ENCODE measurements around the gene AGBL4.

AGBL4 gene

DNA sequence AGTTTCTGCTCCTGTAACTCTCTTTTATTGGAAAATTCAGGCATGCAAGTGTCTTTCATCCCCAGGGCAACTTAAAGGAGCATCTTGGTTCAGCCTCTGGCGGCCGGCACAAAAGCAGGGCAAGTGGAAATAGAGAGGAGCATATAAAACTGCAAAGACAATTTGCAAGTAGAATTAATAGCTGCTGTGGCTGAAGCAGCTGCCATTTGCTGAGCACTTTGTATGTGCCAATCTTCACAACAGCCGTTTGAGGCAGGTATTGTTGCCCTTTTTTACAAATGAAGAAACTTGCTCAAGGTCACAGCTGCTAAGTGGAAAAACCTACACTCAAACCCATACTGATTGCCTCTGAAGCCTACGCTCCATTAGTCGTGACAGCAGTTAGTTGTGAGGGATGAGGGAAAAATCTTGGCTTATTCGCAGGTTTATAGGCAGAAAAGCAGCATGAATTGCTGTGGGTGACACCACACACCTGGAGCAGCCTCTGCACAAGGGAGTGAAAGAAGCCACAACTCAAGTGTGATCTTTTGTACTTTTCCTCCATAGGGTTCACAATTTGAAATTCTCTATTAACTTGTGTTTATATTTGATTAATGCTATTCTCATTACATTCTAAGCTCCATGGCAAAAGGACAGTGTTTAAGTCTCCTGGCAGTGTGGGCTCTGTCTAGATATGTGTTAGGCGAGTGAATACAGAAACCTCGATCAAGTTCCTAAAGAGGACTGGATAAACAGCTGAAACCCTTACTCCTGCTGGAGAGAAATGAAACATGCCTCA lies 1148.0 kb downstream of the AGBL4 start:
- no peak for DNase-seq

DNA sequence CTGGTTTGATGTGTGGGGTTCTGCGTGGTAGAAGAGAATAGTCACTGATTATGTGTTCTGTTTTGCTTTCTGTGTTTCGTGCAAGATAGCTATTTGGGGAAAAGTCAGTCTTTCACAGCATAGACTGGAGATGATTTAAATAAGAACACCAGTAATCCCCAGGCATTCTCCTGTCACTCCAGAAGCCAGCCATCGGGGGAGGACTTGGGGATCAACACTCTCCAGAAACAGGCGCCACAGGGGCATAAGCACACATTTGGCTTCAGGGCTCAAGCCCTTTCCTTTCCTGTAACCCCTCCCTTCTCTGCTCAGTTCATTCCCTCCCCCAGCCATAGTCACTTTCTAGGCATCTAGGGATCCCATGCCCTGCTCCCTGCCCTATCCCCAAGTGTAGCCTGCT lies 1149.8 kb downstream of the AGBL4 start:
- no peak for DNase-seq

DNA sequence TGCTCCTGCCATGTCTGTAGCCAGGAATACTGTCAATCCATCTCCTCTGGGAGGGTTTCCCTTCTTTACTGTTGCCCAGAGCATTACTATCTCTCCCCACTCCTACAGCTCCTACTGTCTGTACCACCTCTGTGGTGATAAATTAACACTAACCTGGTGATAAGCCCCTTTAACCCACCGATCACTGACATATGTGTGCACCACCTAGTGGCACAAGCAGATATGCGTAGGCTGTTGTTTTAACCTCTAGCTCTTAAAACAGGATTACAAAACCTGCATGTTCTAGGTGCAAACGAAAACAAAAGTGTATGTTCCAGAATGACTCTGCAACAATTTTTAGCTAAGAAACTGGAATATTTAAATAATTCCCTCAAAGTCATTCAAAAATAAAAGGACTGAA lies 1153.2 kb downstream of the AGBL4 start:
- DNase-seq, result no peak

DNA sequence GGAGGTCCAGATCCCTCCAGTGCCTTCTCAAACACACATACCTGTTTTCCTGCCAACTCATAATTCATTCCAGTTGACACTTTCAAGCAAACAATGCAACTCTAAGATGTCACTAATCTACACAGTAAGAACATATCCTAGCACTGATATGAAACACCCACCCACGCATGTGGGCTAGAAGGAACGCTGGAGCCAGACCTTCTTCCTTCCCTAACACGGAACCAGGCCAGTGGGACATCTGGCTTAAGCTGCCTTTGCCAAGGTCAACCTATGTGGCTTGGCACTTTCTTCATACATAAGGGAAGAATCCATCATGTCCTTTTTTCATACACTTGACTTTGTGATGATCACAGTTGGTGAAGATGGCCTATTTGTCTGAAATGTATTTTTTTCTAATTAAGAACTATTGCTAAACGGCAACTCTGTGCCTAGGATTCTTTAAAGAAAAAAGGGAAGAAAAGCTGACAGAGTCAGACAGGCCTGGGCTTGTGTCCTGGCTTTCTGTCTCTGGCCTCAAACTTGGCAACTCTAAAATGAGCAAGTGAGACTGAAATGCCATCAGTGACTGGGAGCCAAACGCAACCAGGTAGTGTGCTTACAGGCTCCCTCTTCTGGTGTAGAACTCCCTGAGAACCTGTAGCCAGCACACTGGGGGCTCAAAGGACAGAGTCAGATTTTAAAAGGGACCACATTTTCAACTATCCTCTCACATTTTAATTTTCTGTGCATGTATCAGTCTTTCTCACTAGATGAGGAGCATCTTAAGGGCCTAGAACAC lies 1154.4 kb downstream of the AGBL4 start:
- no peak for DNase-seq

DNA sequence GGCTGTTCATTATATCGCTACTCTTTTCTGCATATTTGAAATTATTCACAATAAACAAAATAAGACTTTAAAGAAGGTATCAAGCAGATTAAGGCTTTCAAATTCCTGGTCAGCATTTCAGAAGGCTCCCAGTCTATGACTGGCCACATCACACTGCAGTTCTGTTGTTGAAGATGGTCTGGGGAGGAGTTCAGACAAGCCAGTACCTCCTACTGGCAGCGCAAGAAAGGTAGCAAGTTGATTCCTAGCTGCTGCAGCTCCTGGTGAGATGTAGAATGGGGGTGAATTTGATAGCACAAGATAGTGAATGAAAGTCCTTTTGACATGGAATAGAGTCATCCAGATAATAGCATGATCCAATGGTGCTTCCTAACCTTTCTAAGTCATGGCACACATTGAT lies 1158.8 kb downstream of the AGBL4 start:
- DNase-seq, result no peak

DNA sequence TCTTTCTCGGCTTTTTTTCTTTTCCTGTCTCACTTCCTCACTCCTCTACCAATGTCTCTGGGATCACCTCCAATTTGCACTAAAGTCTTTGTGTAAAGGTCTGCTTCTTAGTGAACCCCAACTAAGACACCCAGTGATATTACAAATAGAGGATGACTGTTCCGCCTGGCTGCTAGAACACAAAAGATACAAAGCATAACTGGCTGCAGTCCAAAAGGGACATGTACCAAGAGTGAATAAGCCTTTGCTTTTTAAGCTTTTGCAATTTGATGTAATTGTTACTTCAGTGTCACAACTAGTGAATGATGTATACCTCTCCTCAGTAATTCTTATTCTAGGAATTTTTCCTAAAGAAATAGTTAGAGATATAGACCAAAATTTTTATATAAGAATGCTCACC lies 1164.3 kb downstream of the AGBL4 start:
- no peak for DNase-seq

DNA sequence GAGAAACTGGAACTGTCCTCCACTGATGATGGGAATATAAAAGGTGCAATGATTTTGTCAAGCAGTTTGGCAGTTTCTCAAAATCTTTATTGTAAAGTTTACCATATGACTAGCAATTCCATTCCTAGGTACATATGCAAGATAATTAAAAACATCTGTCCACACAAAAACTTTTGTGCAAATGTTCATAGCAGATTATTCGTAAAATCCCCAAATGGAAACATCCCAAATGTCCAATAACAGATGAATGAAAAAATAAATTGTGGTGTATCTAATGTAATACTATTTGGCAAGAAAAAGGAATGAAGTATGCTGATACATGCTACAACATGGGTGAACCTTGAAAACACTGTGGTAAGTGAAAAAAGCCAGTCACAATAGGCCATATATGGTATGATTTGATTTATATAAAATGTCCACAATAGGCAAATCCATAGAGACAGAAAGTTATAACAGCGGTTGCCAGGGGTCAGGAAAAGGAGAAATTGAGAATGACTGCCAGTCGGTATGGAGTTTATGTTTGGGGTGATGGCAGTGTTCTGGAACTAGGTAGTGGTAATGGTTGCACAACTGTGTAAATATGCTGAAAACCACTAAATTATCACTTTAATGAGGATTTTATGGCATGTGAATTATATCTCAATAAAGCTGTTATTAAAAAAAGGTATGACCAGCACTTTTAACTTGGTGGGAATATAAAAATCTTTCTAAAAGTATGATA lies 1165.4 kb downstream of the AGBL4 start:
- DNase-seq, result no peak

DNA sequence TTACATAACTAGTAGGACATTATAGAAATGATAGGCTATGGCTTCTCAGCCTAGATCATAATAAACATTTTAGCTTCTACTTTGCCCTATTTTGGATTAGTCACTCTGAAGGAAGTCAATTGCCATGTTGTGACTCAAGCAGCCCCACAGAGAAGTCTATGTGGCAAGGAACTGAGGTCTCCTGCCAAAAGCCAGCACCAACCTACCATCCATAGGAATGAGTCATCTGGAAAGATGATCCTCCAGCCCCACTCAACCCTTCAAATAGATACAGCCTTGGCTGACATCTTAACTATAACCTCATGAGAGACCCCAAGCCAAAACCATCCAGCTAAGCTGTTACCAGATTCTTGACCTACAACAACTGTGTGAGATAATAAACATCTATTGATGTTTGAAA lies 1170.7 kb downstream of the AGBL4 start:
- DNase-seq, result peak; percentile 56

DNA sequence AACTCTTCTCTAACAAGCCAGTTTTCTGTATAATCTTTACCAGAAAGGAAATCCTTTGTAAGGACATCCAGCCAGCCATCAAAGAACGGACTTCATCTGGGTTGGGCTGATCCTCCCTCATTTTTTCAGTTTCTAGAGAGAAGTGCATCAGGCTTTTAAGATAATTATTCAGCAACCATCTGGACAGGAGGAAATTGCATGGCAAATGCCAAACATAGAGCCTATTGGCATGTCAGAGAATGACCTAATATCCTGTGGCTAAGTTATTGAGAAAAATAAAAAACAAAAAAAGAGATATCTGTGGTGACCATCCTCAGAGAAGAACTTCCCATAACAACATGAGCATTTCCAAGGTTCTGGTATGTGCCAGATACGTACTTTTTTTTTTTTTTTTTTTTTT lies 1172.1 kb downstream of the AGBL4 start:
- peak; percentile 68 for DNase-seq

DNA sequence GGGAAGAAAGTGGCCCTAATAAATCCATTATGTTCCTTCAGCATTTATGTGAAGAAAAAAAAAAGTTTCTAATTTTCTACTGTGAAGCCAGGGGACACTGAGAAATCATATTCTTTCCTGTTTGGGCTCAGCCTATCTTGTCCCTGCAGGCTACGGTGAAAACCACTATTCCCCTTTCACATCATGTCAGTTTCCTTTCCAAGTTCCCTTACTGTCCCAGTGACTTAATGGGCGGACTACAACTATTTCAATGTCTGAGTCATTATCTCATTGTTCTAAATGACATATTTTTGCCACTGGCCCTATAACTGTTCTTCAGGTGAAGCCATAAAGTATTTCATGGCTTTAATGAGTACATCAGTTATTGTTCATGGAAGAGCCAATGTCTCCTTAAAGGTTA lies 1175.7 kb downstream of the AGBL4 start:
- peak; percentile 82 for DNase-seq

DNA sequence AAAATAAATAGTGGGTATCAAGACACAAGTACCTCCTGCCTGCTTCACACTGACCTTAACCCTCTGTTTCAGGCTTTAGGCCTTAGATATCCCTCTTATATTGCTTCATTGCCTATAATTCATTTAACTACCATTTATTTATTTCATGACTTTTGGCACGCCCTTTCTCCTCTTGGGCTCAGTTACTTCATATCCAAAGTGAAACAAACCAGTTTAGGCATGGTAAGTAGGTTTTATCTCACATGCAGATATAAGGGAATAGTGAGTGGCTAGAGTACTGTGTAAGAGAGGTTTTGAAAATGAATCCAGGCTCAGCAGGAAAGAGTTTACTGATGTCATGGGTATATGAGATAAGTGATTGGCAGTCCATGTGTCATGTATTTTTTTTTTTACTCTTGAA lies 1177.3 kb downstream of the AGBL4 start:
- peak; percentile 34 for DNase-seq

DNA sequence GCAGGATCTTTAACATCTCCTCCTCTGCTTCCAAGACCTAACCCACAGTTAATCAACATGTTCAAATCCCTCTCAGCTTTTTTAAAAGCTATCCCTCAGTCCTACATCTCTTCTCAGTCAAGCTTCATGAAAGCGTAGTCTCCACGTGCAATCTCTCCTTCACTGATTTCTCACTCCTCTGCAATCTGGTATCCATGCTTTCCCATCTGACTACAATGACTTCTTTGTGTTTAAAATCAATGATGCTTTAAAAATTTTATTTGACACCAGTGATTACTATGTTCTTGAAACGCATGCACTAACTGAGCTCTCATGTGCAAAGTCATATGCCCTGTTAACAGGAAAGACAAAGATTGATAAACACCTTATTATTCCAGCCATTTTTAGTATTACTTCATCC lies 1179.6 kb downstream of the AGBL4 start:
- no peak for DNase-seq

DNA sequence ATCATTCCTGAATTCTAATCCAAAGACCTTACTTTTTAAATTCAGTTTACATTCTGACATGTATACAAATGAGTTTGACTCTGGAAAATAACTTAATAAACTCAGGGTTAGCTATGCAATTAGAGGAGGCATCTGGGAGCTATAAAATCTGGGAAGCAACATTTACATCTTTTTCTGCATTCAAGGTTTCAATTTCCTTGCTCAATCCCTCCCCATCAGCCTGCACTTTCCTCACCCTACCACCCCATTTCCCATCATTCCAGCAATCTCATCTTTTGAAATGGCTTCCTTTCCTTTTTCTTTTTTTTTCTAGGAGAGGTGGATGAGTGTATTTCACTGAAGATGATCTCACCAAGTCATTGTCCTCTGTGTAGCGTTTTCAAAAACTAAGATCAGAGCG lies 1181.8 kb downstream of the AGBL4 start:
- DNase-seq, result no peak

DNA sequence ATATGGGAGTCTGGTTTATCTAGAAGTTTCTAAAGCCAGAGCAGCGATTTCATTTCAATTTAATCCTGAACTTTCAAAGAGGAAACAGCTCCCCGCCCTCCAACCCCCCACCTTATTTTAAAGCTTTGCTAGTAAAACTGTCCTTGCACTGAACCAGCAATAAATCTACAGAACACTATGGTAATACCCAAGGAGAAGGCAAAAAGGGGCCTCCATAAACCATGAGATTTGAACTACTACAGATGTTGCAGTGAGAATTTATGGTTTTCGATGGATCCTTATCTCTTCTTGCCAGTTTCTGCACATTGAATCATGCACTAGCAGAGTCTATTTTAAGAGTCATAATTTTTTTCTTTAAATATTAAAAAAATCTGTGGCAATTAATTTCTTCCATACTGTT lies 1182.3 kb downstream of the AGBL4 start:
- no peak for DNase-seq

DNA sequence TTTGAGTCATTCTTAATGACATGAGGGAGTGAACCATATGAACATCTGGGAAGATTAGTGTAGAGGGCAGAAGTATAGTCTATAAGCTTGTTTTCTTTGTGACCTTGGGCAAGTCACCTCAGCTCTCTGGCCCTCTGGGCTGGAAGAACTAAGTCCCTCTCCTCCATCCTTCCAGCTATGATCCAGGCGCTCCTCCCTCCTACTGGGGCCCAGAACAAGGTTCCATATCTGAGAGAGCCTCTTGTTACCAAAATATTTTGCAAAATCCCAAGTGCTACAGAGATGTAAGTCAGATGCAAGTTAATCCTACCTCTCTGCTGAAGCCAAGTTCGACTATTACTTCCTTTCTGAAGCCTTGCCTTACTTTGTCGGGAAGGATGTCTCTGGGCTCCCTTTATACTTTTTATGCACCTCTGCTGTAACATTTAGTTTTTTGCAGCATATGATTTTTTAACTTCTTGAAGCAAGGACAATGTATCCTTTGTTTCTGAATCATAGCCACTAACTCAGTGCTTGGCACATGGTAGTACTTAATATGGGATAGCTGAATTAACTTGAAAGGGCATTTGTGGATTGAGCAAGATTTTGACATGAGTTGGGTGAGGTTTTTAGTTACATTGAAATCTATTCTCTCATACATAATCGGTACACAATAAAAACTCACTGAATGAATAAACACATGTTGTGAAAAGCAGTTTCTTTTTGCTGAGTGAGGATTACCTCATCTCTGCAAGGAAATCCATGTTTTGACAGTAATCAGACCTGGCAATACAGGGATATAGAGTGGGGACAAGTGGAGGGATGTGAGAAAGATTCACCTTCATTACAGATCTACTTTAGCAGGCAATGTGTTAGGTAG lies 1192.4 kb downstream of the AGBL4 start:
- DNase-seq, result no peak

DNA sequence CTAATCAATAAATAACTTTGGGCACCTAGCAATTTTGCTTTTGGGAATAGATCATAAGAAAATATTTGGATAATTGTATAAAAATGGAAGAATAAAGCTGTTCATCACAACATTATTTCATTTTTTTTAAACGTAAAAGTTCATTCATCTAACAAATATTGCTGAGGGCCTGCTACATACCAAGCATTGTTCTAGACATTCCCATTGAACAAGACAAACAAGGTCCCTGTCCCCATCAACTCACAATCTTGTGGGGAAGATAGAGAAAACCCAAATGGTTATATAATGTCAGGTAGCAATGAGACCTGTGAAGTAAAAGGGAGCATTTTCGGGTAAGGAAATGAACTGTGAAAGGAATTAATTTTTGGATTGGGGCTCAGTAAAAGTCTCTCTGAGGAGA lies 1193.0 kb downstream of the AGBL4 start:
- no peak for DNase-seq

DNA sequence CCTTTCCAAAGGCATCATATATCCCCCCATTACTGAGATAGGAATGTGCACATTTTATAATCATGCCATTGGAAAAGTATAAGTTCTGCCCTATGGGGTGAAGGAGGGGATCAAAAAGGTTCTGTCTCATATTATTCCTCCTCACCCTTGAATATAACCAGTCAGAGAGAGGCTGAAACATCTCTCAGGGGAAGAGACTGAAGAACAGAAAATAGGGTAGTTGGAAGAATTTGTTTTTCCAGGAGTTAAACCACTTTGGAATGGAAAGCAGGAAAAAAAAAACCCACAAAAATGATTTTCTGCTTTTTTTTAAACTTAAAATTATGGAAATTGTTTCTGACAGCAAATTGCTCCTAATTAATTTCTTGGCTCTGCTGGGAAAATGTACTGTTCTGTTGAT lies 1194.3 kb downstream of the AGBL4 start:
- no peak for DNase-seq

DNA sequence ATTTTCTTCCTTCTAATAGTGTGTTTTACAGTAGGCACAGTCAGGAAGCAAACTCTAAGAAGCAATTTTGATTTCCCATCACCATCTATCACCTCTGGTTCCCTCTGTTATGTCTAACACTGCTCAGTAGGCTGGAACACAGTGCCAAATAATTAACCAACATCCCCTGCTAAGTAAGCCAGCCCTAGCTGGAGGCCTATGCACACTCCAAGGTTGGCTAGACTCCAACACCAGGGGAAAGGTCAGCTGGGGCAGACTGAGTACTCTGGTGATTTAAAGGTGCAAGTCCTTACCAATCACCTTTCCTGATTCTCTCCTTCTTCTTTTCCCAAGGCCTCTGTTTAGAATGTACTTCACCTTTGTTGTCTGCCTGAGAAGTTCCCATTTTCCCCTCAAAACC lies 1200.6 kb downstream of the AGBL4 start:
- no peak for DNase-seq

DNA sequence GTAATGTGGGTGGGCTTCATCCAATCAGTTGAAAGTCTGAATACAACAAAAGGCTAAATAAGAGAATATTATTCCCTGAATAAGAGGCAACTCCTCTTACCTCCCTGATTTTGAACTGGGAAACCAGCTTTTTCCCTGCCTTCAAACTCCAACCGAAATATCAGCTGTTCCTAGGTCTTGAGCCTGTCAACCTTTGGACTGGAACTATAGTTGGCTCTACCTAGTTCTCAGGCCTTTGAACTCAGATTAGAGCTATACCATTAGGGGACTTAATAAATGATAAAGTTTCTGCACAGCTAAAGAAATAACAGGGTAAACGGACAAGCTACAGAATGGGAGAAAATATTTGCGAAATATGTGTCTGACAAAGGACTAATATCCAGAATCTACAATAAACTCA lies 1203.3 kb downstream of the AGBL4 start:
- no peak for DNase-seq

DNA sequence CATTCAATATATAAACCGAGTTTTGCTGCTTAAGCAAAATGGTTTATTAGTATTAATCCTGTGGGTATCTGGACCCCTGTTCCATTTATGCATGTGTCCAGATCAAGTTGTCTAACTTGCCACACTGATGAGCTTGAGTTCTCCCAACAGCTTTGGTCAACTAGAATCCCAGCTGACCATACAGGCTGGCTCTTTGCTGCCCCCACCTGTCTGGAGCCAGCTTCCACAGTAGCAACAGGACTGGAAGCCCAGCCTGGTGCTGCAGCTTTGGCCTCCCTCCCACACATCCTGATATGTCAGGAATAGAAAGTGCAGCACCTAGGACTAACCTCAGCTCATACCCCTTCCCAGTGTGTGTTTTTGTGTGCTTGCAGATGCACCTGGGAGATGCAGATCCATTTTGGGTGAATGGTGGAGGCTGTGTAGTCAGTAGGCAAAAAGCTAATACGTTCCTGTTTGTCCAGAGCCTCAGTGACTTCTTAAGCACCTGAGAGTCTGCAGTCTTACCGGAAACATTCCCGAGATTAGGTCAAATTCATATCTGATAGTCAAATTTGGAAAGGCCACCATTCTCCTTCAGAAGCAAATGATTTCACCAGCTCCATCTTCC lies 1206.1 kb downstream of the AGBL4 start:
- DNase-seq, result peak; percentile 62

DNA sequence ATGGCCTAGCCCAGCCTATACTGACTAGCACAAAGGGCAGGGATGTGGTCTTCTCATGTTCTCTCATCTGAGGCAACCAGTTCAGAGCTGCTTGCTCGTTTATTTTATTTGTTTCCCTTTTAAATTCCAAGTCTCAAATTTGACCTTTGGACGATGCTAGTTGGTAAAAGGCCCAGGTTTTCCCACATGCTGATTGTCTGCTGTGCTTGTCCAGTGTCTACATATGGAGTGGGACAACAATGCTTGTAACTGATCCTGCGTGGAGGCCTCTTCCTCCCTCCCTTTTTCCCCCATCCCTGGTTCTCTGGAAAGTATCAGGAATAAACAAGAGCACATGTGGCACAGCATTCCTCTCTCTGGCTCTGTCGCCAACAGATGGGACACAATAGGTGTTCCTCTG lies 1213.0 kb downstream of the AGBL4 start:
- no peak for DNase-seq

DNA sequence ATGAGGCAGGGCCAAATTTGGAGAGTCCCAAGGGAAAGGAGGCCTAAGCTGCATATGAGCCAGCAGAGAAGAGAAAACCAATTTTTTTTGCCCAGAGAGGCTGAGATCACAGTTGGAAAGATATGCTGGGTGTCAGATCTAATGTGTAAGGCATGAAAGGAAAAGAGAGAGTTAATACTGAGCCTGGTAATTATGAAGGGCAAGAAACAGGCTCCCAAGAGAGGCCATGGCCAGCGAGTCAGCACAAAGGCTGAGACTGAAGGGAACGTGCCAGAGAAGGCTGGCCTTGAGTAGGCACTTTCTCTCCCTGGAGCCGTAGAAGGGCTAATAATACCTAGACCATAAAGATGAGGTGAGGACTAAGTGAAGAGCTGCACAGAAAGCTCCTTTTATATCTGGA lies 1215.3 kb downstream of the AGBL4 start:
- DNase-seq, result no peak
